ENCODE measurements around the gene CRACR2B. TPM values are rescaled to one million over a fixed set of nuclear protein-coding genes. Genes with fewer than 3 reads are reported as not detected.
A peak's percentile ranks its signal among the peaks of the same experiment; 100 is the strongest.

Gene CRACR2B
- total RNA-seq, 2 donors from 2014 or later, result 23.2 to 83.0 TPM

GRCh38 chr11:808427-809286 lies 19.1 kb upstream of the CRACR2B start:
- Histone ChIP-seq H3K27me3 (replicated peaks; ENCODE audit: insufficient read depth) (no peaks in the 10 kb centered on the region), H3K27ac (peak overlapping the region; percentile 98 to 99), H3K4me1 (replicated peaks) (peaks cover 25% of the 10 kb centered on the region), H3K9me3 (no peaks in the 10 kb centered on the region), H3K4me3 (peak overlapping the region; percentile 98 to 99), H3K36me3 (peaks cover 5 to 20% of the 10 kb centered on the region in 2 donors)
- TF ChIP-seq POLR2AphosphoS5 (IDR thresholded peaks at IDR 0.05) (no peak), CTCF (IDR thresholded peaks at IDR 0.05) (no peak), POLR2A (IDR thresholded peaks at IDR 0.05) (no peak)
- DNase-seq (ENCODE audit: low spot score), result no peak
- 31% methylated on average over 36 of the region's 36 CpGs for WGBS
- intact Hi-C loops (cut with DNase I), result no loop called here

GRCh38 chr11:809287-810039 lies 18.3 kb upstream of the CRACR2B start, which contains the start of gene RPLP2:
TSS of gene RPLP2 (plus strand) at chr11:809967. CDS start at chr11:810235, 268 bp downstream.
- 0% methylated on average over 56 of the region's 81 CpGs for WGBS
- peaks cover 5 to 21% of the 10 kb centered on the region in 2 donors for H3K36me3 ChIP-seq

GRCh38 chr11:810040-810567 lies 17.6 kb upstream of the CRACR2B start:
- WGBS, result under 1% methylated on average over 32 of the region's 55 CpGs
- intact Hi-C loops (cut with DNase I), result no loop called here

More at GRCh38 chr11:809287-810039, 18.3 kb upstream of the CRACR2B start, which contains the start of gene RPLP2:
- Histone ChIP-seq H3K4me1 (replicated peaks) (peaks cover 17% of the 10 kb centered on the region), H3K27ac (peak within 1 kb of the TSS; percentile 98 to 99), H3K9me3 (no peaks in the 10 kb centered on the region), H3K4me3 (peak within 1 kb of the TSS; percentile 98 to 99), H3K27me3 (replicated peaks; ENCODE audit: insufficient read depth) (no peaks in the 10 kb centered on the region)
- DNase-seq (ENCODE audit: low spot score), result peak; percentile 96
- intact Hi-C loops (cut with DNase I), result no loop called here
- TF ChIP-seq CTCF (IDR thresholded peaks at IDR 0.05) (peak in 2 of 4 experiments; percentile 9 to 30), POLR2A (IDR thresholded peaks at IDR 0.05) (peak; percentile 83), POLR2AphosphoS5 (IDR thresholded peaks at IDR 0.05) (peak; percentile 93)

More at GRCh38 chr11:810040-810567, 17.6 kb upstream of the CRACR2B start:
- H3K4me3 ChIP-seq, result peak overlapping the region; percentile 98 to 99
- TF ChIP-seq POLR2A (IDR thresholded peaks at IDR 0.05) (no peak), CTCF (IDR thresholded peaks at IDR 0.05) (peak in 1 of 4 experiments; percentile 2)
- H3K9me3 ChIP-seq, result no peaks in the 10 kb centered on the region
- H3K4me1 ChIP-seq (replicated peaks), result peaks cover 13% of the 10 kb centered on the region
- H3K27me3 ChIP-seq (replicated peaks; ENCODE audit: insufficient read depth), result no peaks in the 10 kb centered on the region
- peak overlapping the region; percentile 98 to 99 for H3K27ac ChIP-seq
- no peak for DNase-seq (ENCODE audit: low spot score)
- peaks cover 5 to 21% of the 10 kb centered on the region in 2 donors for H3K36me3 ChIP-seq

Data from prostate gland (tissue), 2 donors.